NCI-H187 (cell line): ENCODE data around the gene KCTD1.

ENCODE experiments used
- DNase-seq, 2 experiments: peaks; one replicate each; lab custom pipeline; 2025; lab: John Stamatoyannopoulos, UW

The KCTD1 gene

DNA sequence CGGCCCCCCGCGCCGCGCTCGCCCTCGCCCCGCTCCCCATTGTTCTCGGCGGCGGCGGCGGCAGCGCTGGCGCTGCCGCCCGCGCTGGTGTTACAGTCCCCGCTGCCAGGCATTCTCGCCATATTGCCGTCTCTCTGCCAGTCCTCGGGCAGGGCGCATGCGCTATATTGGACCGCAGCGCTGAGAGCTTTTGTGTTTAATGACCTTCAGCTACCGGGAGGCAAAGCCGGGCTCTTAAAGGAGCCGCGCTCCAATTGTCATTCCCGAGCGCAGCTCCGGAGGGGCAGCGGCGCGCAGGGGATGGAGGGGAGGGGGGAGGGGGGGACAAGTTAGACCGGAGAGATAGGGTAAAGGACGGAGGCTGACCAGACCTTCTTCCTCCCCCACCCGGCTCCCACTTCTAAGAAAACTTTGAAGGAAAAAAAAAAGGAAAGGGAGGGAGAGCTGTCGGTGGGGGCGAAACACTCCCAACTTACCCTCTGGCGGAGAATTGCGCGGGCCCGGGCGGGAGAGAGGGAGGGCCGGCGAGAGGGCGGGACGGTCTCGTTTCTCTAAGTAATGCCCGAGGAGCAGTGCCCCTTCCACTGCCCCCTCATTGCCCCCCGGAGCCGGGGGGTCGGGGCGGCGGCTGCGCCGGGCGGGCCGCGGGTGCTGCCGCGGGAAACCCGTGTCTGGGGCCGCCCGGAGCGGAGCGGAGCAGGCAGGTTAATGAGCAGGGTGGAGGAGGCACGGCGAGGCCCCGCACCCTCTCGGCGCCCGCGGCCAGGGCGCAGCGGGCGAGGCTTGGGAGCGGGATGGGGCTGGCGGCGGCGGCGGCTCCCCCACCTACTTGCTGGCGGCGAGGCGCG, at the start of gene KCTD1:
TSS of gene KCTD1 (minus strand) at position 139 of the 848 bp plus-strand sequence. CDS start at position 122, 17 bp downstream.
- peak; percentile 15 to 47 for DNase-seq

DNA sequence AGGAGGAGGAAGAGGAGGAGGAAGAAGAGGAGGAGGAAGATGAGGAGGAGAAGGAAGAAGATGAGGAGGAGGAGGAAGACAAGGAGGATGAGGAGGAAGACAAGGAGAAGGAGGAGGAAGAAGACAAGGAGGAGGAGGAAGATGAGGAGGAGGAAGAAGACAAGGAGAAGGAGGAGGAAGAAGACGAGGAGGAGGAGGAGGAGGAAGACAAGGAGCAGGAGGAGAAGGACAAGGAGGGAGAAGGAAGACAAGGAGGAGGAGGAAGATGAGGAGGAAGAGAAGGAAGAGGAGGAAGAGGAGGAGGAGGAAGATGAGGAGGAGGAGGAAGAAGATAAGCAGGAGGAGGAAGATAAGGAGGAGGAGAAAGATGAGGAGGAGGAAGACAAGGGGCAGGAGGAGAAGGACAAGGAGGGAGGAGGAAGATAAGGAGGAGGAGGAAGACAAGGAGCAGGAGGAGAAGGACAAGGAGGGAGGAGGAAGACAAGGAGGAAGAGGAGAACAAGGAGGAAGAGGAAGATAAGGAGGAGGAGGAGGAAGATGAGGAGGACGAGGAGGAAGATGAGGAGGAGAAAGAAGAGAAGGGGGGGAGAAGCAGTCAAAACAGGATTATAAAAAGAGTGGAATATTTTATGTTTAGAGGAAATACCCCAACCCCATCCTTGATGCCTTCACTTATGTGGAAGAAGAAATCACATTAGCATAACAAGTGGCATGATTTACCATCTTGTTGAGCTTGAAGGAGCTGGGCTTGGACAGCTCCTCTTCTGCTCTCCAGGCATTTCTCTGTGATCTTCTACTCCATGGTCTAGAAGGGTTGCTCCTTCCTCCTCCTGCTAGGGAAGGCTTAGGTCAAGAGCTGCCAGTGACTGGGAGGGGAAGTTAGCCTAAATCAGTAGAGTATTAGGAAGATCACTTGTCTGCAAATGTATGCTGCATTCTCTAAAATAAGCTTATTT, 45.3 kb upstream of the KCTD1 start:
- DNase-seq, result no peak

DNA sequence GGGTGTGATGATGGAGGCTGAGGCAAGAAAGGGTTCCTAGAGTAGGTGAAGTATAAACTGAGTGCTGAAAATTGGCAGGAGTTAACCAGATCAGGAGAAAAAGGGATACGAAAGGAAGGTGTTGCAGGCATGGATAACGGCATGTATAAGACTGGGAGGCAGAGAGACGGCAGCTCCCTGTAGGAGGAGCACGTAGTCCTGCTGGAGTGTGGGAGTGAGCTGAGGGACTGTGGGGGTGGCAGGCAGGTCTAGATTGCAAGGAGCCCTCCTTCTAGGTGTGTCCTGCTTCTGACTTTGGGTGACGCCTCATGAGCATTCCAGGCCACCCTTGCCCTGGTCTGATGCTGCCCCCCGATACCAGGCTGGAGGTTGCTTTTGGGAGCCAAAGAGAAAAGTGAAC, 36.4 kb upstream of the KCTD1 start:
- no peak for DNase-seq

DNA sequence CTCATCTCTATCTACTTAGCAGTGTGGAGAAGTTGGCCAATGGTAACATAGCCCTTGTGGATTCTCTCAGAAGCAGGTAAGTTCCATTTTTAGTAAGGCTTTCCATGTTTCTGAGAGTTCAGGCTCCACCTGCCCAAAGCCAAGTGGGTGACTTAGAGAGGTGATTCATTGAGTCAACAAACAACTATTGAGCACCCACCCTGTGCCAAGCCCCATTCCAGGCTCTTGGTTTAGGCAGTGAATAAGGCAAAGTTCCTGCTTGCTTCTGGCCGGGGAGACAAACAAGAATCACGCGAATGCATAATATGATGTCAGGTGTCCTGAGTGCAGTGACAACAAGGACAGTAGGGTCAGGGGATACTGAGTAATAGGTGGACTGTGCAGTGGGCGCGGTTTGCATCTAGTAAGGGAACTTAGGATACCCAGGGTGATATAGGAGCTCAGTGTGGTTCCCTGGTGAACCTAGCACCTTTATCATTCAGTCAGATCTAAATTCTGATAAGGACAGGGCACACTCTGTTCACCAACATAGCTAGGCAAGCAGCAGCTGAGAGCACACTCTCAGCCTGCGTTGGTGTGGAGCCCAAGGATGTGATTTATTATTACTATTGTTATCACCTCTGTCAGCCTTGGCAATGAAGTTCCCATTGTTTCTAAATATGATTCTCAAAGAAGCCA, 31.7 kb upstream of the KCTD1 start:
- no peak for DNase-seq

DNA sequence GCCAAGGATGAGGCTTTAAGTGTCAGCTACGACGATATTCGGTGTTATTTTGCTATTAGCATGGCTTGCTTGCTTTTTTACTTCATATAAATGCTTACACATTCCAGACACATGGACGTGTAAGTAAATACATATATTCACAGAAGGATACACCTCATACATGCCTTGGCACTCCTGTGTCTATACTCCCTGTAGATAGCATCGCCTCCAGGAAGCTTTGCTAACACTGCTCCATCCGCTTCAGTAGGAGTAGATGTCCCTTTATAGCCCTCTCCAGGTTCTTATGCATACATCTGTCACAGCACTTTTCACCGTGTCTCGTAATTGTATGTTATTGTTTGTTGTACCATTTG, 27.5 kb upstream of the KCTD1 start:
- no peak for DNase-seq

DNA sequence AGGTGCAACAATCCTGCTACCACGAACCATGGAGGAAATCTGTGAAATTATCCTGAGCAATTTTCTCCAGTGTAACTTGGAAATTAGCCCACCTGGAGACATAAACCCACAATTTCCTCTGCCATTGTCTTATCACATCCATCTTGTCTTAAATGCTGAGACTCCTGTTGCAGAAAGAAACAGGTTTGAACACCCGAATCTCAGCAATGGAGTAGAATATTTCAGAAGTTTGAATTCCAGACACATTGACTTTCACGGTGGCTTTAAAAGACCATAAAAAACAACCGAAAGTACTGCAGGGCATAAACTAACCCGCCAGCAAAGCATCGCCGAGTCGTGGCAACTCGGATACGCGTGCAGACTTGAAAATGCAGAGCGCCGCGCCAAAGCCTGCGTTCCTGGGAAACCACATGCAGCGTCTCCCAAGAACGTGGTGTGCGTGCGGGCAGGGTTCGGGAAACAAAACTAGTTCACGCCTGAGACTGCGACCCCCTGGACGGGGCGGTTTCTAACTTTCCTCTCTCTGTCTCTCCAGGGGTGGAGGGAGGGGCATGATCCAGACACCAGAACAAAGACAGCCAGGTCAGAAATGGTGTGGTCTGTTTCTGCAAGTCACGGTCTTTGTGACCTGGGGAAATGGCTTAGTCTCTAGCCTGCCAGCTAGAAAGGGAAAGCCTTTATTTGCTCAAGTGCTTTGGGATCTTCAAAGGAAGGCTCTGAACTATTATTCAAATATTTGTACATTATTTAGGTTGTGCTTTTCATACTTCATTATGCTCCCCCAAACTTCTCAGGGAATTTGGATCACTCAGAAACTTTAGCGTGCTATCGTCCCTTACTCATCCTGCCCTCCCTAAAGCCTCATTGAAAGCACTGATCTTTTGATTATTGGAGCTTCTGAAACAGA, 26.9 kb upstream of the KCTD1 start:
- DNase-seq, result no peak

DNA sequence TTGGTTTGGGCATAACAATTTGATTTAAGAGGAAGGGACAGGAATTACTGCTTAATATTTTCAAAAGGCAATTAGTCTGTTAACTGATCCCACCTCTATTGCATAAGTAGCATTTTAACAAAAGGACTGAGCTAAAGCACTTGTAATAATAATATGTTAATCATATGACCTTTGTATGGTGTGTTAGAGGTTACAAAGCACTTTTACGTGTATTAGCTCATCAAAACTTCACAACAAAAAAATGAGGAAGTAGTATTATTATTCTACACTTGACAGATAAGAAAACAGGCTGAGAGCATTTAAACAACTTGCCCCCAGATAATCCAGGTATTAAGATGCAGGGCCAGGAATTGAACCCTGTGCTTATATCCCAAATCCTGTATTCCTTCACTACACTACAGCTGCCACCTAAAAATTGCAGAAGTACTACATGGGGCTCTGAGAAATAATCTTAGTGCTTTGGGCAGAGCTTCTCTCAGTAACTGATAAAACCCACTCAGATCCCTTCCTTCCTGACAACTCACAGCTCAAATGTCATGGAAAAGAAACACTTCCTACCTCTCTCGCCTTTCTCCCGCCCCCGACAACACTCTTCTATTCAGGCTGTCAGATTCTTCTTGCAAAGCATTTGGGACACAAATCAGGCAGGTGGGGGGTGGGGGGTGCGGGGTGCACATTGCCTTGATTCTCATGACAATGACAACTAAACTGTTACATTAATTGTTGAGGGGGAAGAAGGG, 20.7 kb upstream of the KCTD1 start:
- no peak for DNase-seq

DNA sequence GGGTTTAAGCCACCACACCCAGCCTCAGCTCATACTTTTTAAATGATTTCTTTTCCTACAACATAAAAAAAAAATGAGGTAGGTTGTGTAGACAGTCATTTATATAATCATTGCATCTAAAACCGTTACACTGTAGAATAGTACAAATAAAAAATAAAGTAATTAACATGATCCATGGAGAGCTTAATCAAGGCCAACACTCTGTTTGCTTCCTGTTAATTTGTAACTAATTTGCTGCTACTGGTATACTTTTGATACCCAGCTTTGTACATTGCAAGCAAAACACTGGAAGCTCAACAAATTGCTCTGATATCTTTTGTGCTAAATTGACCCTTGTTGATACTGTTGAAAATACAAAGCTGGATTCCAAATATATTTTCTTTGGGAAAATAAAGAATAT, 20.2 kb upstream of the KCTD1 start:
- DNase-seq, result no peak

DNA sequence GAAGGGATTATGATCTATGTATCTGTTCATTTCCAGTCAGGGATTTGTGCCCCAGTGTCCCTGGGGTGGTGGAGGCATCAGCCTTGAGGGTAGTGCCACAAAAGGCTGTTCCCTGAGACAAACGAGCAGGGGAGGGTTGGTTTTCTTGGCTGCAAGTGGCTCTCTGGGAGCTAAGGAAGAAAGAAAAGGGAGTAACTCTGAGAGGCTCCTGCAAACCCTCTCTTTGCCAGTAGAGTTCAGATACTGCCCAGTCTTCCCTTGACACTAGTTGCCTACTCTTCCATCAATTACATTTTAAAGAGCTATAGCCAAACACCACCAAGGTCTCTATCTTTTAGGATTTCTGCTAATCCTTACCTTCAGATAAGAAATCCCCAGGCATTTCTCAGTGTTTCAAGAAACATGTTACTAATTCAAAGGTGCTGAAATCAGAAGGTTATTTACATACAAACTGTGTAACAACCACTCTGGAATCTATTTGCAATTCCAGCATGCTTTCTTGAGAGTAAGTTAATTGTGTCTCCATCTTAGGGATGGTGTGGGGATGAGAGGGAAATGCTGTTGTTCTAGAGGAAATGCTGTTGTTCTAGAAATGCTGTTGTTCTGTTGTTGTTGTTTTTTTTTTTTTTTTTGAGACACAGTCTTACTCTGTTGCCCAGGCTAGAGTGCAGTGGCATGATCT, 18.7 kb upstream of the KCTD1 start:
- DNase-seq, result no peak

DNA sequence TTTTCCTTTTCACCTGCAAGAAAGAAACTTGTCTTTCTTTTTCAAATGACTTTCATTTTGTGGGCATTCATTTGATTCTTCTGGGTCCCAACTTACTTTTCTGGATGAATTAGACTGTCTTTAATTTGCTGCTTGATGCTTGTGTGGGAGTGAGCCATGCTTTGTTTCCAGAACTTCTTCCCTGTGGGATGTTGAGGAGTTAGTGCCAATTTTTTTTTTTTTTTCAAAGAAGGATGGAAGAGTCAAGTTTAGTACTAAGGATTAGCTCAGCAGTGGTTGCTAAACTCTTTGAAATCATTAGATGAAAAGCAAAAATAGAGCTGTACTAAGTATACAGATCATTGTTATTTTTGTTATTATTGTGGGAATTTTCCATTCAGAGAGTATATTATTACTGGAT, 17.2 kb upstream of the KCTD1 start:
- no peak for DNase-seq

GRCh38 chr18:26563024-26563423, 14.7 kb upstream of the KCTD1 start:
- DNase-seq, result no peak

DNA sequence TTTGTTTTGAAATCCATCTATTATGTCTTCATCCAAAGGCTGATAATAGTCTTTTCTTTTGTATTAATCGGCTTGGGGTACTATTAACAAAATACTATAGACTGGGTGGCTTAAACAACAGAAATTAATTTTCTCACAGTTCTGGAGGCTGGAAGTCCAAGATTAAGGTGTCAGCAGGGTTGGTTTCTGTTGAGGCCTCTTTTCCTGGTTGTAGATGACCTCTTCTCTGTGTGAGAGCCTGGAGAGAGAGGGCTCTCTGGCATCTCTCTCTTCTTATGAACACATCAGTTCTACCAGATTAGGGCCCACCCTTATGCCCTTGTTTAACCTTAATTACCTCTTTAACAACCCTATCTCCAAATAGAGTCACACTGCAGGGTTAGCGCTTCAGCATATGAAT, 14.2 kb upstream of the KCTD1 start:
- DNase-seq, result no peak

- no peak for DNase-seq
Measured at GRCh38 chr18:26561769-26562168, 13.4 kb upstream of the KCTD1 start.

- DNase-seq, result no peak
Measured at GRCh38 chr18:26556573-26556972, 8.2 kb upstream of the KCTD1 start.

- no peak for DNase-seq
Measured at GRCh38 chr18:26555804-26556553, 7.6 kb upstream of the KCTD1 start.

GRCh38 chr18:26553943-26554342, 5.6 kb upstream of the KCTD1 start:
- DNase-seq, result no peak

DNA sequence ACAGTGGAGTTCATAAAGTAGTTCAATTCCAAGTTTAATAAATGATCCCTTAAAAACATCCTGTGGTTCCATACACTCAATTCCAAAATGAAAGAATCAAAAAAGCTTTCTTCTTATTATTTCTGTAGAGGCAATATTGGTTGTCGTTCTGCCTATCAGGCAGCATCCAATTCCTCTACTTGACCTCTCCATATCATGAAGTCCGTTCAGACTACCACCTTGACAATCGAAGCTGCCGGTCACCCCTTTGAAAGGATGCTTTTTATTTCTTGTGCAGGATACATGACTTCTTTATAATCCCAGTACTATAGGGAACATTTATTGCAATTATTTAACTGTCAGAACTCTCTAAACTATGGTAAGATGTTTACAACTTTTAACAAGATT, 3.3 kb upstream of the KCTD1 start:
- no peak for DNase-seq

DNA sequence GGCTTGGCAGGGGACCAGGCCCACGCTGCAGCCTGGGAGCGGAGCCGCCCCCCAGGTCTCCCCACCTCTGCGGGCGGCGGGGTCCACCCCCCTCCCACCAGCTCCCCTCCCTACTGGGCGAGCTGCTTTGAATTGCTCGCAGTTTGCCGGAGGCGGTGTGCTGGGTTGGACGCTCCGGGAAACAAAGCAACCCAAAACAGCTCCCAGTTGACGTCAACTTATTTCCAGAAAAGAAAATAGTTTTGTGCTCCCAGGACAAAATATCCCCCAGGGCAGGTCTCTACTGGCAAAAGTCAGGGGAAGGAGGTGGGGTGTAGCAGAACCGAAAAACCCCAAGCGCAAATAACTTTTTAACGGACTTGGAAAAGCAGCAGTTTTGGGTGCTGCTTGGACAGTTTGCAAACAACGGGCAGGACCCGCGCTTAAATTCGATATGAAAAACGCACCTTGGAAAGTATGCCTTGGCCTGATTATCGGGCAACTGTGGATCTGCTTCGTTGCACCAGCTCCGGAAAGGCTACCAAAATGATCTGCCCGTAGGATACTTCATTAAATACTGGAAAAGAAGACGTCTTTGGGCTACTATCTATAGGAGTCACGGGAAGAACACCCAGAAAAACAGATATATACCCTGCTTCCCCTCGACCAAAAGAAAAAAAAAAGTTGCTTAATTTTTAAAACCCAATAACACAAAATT, 2.8 kb upstream of the KCTD1 start:
- no peak for DNase-seq
